K562 (cell line): ENCODE results near the gene KRTAP10-9. TPM values are rescaled to one million over a fixed set of nuclear protein-coding genes. Genes with fewer than 3 reads are reported as not detected.

Experiments used
- AFF4 ChIP-seq: sonication (generic); formaldehyde crosslinking; IDR thresholded peaks from 2 replicates; pipeline ENCODE4 v1.8.0; 2023; ENCODE audit warnings: mild to moderate bottlenecking, missing genetic modification reagents
- BRCA1 ChIP-seq, 2 experiments: fragments of 450-650 bp in 1 of 2; sonication (generic) in 1 of 2; formaldehyde crosslinking in 1 of 2; IDR thresholded peaks; 2 replicates each; pipeline versions ENCODE4 v1.5.0 to v1.6.1; 2017 to 2020; ENCODE audit warnings: mild to moderate bottlenecking in 1 of 2, missing genetic modification reagents in 1 of 2
- MECOM ChIP-seq: fragments of 250-450 bp; sonication (Bioruptor Pico); IDR thresholded peaks from 2 replicates; pipeline ENCODE4 v1.8.0; 2022; ENCODE audit warnings: inconsistent platforms
- SNAPC5 ChIP-seq: fragments of 250-450 bp; sonication (Bioruptor Pico); IDR thresholded peaks from 2 replicates; pipeline ENCODE4 v1.8.0; 2021; ENCODE audit warnings: moderate library complexity, mild to moderate bottlenecking, inconsistent platforms
- TRIM28 ChIP-seq: fragments of 450-650 bp; IDR thresholded peaks from 2 replicates; pipeline ENCODE4 v1.6.1; 2017
- ZFX ChIP-seq: sonication (generic); formaldehyde crosslinking; IDR thresholded peaks from 2 replicates; pipeline ENCODE4 v1.8.0; 2022; ENCODE audit warnings: mild to moderate bottlenecking, missing genetic modification reagents, moderate library complexity
- ZNF431 ChIP-seq: sonication (generic); formaldehyde crosslinking; IDR thresholded peaks from 2 replicates; pipeline ENCODE4 v1.8.0; 2022; ENCODE audit warnings: mild to moderate bottlenecking, missing genetic modification reagents
- ZNF644 ChIP-seq: fragments of 200-800 bp; sonication (Bioruptor generic); IDR thresholded peaks from 2 replicates; pipeline ENCODE4 v1.6.1; 2016; ENCODE audit warnings: low read depth, missing genetic modification characterization, missing compliant biosample characterization
- polyA plus RNA-seq, 8 experiments: library from polyadenylated mRNA; depleted of rRNA in 4 of 8; stranded (reverse) in 5 of 8; unstranded in 3 of 8; fragments of >200 nt; fragmentation: Nextera tagmentation in 2 of 8; fragmentation: Illumina TruSeq in 1 of 8; extraction: Ambion mirVana in 2 of 8; extraction: Trizol in 1 of 8; gene quantifications; 2 replicates each; pipeline versions ENCODE4 v1.2.1 to v1.2.3, GENCODE V29; 2011 to 2014; ENCODE audit warnings: inconsistent platforms in 1 of 8, missing spikeins in 1 of 8
- total RNA-seq, 7 experiments: library from RNA; depleted of rRNA in 6 of 7; stranded (reverse); fragments of >200 nt in 6 of 7; fragmentation: Illumina TruSeq in 2 of 7; extraction: Trizol in 2 of 7; gene quantifications; 2 replicates each; pipeline versions ENCODE4 v1.2.1 to v1.2.3, GENCODE V29; 2011 to 2021; ENCODE audit warnings: low replicate concordance in 1 of 7

The KRTAP10-9 gene
- total and polyA plus RNA-seq, 9 of the 15 experiments (the other 6 are each of a cell fraction or from before 2014, with no cell fraction given): not detected

- TF ChIP-seq AFF4: no peak
- TF ChIP-seq TRIM28: no peak
- no peak for TF ChIP-seq MECOM (CRISPR knock-in tag)
- TF ChIP-seq BRCA1 (IDR thresholded peaks at IDR 0.05): no peak
- TF ChIP-seq BRCA1 (CRISPR knock-in tag; IDR thresholded peaks at IDR 0.05): no peak
- TF ChIP-seq ZNF431 (CRISPR knock-in tag): no peak
- TF ChIP-seq ZFX (CRISPR knock-in tag): no peak
- TF ChIP-seq ZNF644 (tag): no peak
- no peak for TF ChIP-seq SNAPC5
These were observed 10.8 kb upstream of the KRTAP10-9 start (continued) for GRCh38 chr21:44615911-44616590.
